NOMO-1 treated with DMSO at 0.1 percent for 48 hours (cell line): Measurements from ENCODE around the gene IFNGR2.
"Not testable (repeated sequence)": the region's sequence is repeated elsewhere in the genome, so short reads cannot be mapped to it uniquely, and the experiment has no call there.

Source experiments
- DNase-seq: peaks from one replicate; lab custom pipeline; 2025; ENCODE audit not compliant: unreplicated experiment; lab: John Stamatoyannopoulos, UW

Gene IFNGR2

GRCh38 chr21:33434770-33435360 is 31.7 kb downstream of the IFNGR2 start:
- DNase-seq, result peak; percentile 99

GRCh38 chr21:33437140-33437539 is 33.9 kb downstream of the IFNGR2 start:
- DNase-seq, result no peak

DNA sequence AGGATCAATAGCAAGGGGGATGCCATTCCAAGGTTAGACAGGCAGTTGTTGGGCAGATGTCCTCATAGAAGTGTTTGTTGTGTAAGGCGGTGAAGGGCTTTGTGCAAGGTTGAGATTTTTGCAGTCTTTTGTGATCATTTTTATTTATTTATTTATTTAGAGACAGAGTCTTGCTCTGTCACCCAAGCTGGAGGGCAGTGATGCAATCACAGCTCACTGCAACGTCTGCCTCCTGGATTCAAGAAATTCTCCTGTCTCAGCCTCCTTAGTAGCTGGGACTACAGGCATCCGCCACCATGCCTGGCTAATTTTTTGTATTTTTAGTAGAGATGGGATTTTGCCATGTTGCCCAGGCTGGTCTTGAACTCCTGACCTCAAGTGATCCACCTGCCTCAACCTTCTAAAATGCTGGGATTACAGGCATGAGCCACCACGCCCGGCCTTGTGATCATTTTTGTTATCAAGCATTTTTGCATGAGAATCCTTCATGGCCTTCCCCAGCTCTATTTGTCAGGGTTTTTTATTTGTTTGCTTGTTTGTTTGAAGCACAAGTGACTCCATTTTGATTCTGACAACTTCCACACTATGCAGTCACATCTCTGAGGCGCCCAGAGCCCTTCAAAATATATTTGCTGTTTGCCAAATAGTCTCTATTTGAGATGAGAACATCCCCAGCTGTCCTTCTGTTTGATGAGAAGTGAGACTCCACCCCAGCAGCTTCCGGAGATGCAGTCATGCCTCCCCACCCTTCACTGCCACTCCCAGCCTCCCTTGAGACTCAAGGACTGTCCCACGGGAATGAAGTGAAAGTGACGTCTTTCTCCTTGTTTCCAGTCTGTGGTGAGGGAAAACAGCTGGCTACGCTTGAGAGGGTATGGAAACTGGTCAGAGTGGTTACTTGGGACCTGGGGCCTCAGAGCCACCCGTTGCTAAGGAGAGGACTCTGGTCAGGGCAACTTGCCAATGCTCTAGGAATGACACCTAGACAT is 38.6 kb downstream of the IFNGR2 start:
- no peak for DNase-seq

DNA sequence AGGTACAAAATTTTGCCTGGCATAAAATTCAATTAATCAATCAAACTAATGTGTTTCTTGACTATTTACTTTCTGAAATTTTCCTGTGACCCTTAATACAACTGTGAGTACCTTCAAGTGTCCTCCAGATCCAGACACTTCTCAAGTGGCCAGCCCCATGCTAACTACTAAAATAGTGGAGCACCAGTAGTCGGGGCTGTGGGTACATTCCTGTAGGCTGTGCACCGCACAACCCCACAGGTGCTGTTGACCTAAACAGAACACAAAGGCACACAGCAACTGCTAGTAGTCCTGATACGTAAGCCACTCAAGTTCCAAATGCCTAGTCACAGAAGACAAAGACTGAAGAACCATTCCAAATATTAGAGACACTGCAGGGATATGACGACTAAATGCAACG is 40.0 kb downstream of the IFNGR2 start:
- DNase-seq, result no peak

DNA sequence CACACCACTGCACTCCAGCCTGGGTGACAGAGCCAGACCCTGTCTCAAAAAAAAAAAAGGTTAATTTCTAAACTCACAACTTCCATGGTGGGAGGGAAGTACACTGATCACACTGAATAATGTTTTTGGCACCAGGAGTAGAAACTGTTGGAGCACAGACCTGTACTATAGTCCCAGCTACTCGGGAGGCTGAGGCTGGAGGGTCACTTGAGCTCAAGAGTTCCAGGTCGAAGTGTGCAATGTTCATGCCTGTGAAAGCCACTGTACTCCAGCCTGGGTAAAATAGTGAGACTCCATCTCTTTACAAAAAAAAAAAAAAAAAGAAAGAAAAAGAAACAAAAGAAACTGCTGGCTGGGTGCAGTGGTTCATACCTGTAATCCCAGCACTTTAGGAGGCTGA is 41.3 kb downstream of the IFNGR2 start:
- DNase-seq, result no peak

DNA sequence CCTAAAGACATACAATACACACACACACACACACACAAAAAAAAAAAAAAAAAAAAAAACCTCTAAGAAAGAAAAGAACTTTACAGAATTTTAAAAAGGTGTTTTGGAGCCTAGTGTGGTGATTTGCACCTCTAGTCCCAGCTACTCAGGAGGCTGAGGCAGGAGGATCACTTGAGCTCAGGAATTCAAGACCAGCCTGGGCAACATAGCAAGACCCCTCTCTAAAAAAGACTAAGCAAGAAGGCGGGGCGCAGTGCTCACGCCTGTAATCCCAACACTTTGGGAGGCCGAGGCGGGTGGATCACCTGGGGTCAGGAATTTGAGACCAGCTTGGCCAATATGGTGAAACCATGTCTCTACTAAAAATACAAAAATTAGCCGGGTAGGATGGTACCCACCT is 43.4 kb downstream of the IFNGR2 start:
- DNase-seq, result not testable (repeated sequence)

DNA sequence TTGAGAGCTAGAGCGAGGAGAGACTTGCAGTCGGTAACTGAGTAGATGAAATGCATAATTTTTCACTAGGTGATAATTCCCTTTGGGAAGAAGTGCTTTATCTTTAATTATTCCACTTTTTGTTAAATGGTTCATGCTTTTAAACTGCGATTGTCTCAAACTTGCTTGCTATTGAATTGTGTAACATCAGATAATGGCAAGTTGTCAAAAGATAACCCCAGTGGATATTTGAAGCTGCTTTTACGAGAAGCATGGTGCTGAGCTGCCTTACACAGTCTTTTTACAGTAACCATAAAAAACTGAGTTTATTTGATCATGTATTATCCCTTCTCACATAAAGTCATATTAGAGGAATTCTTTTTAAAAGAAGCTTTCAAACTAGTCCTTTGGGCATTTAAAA is 46.4 kb downstream of the IFNGR2 start:
- no peak for DNase-seq

DNA sequence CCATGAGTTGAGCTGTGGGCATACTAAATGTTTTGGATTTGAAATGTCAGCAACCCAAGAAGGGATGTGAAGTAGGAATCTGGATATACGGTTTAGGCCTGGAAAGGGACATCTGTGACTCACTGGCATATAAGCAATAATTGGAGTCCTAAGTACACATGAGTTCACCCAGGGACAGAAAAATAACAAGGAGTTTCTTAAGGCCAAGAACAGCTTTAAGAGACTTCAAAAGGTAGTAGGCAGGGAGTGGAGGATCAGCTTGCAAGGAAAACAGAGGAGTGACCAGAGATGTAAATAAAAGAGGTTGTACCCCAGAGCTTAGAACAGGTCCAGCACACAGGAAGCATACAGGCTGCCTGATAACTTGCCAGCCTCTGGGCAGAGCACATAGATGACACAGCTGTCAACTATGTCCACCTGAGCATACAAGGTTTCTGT is 48.4 kb downstream of the IFNGR2 start:
- no peak for DNase-seq

- no peak for DNase-seq
These were observed 49.1 kb downstream of the IFNGR2 start for GRCh38 chr21:33452362-33452761.

DNA sequence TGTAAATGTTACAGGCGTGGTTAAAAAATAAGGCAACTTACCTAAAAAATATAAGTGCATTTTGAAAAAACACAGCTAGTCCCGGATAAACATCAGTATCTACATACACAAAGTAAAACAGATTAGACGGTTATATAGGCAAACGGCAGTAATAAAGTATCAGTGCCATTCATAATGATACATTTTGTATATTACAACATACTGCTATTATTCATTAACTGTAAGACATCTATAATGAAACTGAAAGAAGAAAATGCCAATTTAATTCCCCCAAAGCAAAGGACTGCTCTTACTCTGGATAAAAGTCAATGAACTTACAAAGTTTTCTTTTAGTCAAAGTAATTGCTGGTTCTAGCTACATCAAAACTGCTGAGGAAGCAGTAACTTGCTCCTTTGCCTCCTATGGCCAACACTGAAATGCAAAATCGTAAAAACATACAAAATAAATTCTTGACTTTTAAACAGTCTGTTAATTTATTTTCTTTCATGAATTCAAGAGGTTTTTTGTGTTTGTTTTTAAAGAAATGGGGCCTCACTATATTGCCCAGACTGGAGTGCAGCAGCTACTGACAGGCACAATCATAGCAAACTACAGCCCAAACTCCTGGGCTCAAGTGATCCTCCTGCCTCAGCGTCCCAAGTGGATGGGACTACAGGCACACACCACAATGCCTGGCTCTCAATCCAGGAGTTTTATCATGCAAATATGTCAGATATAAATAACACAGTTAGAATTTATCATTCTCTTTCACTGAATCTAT is 52.7 kb downstream of the IFNGR2 start:
- DNase-seq, result no peak

DNA sequence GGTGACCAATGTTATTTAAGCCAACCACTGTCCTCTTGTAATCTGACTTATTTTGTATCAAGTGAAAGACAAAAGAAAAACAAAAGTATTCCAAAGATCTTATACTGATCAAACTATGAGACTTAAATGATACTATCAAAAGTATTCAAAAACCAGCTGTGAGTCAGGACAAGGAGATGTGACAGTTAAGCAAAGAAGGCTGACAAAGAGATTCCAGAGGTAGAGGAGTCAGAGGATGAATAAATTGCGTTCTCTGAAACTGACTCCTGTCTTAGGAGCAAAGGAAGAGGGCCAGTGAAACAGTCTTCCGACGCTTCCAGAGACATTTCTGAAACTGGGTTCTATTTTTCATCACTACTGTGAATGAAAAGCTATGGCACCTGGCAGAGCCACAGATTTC is 55.6 kb downstream of the IFNGR2 start:
- DNase-seq, result no peak

- no peak for DNase-seq
These were observed 58.5 kb downstream of the IFNGR2 start for GRCh38 chr21:33461538-33462250.

GRCh38 chr21:33469183-33469582 is 66.0 kb downstream of the IFNGR2 start:
- DNase-seq, result not testable (repeated sequence)

DNA sequence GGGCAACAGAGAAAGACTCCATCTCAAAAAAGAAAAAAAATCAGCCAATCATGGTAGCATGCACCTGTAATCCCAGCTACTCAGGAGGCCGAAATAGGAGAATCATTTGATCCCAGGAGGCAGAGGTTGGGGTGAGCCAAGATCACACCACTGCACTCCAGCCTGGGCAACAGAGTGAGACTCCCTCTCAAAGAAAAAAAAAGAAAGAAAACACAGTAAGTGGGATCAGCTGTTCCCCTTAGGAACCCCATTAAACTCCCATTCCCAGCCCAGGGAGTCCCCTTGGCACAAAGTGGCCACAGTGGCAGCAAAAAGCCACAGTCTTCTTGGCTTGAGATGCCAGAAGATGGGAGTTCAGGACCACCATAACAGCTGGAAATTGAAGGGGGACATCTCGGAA is 67.5 kb downstream of the IFNGR2 start:
- DNase-seq, result no peak

DNA sequence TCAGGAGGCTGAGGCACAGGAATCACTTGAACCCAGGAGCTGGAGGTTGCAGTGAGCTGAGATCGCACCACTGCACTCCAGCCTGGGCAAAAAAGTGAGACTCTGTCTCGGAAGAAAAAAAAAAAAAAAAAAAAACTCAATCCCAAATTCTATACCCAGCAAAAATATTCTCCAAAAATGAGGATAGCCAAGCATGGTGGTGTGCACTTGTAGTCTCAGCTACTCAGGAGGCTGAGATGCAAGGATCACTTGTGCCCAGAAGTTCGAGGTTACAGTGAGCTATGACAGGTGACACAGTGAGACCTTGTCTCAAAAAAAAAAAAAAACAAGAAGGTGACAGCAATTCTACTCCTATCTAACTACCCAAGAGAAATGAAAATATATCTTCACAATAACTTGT is 70.1 kb downstream of the IFNGR2 start:
- DNase-seq, result no peak

GRCh38 chr21:33477066-33477465 is 73.9 kb downstream of the IFNGR2 start:
- DNase-seq, result no peak

DNA sequence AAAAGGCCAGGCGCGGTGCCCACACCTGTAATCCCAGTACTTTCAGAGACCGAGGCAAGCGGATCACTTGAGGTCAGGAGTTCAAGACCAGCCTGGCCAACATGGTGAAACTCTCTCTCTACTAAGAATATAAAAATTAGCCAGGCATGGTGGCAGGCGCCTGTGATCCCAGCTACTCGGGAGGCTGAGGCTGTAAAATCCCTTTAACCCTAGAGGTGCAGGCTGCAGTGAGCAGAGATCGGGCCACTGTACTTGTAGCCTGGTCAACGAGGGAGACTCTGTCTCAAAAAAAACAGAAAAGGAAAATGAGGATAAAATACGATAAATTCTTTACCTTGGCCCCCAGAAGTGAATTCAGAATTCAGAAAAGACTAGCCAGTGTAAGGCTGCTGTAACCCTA is 75.0 kb downstream of the IFNGR2 start:
- no peak for DNase-seq

DNA sequence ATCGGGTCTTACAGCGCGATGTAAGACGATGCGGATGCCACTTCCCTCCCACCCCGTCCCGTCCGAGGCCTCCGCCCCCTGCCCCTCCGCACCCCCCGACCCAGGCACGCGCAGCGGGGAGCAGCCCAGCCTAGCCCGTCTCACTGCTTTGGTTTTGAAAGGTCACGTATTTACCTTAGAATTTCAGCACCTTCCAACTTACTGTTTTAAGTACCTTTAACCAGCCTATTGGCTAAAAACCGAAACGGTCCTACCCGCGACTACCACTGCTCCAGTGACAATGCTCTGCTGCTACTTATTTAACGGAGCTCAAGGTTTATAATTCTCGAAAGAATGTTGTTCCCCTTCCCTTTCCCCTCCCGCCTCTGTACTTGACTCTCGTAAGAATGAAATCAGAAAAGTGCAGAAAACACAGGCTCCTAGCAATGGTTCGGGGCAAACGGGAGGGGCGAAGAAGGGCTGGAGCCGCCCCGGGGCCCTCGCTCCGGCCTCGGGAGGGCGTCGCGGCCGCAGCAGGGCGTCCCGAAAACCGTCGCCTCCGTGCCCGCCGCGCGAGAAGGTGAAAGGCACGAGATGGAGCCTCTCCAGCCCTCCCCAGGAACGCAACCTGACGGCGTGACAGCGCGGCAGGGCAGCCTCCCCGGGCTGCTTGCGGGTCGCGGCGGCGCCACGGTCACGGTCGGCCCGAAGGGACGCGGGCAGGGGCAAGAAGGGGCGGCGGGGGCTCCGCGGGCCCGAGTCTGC is 75.9 kb downstream of the IFNGR2 start:
- DNase-seq, result peak; percentile 28

DNA sequence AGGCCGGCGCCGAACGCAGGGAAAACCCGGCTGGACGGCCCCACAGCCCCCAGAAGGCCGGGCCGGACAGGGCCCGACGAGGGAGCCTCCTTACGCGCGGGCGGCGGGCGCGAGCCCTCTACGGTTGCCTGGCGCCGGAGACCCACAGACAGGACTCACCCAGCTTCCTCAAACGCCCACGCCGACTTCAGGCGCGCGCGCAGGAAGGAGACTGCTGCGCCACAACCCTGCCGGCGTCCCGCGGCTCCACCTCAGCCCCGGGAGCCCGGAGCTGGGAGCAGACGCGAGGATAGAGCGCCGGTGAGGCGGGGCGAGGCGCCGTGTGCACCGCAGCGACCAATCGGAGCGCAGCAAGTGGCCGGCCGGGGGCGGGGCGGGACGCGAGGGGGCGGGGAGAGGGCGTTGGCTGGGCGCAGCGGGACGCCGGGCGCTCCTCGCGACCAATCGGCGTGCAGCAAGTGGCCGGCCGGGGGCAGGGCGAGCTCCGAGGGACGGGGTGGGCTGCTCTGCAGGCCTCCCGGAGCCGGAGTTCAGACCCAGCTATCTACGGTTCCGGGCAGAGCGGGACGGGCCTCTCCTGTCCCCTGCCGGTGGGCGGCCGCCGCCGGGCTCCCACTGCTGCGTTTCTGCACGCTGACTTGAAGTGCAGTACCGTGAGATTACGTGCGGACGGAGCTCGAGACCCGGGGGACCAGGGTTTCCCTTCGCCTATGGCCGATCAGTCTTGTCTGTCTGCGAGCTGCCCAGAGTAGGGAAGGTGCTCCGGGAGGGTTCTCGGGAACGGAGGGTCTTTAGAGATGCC is 76.7 kb downstream of the IFNGR2 start, which contains the start of gene TMEM50B:
Gene TMEM50B (minus strand): TSS at position 296 of the 802 bp plus-strand sequence. CDS start 11,089 bp downstream, outside the sequence.
- DNase-seq, result peak; percentile 95
